Ascending aorta (tissue), 2 donors: ENCODE data around the gene ZNF331. TPM values are rescaled to one million over a fixed set of nuclear protein-coding genes. Genes with fewer than 3 reads are reported as not detected.
A peak's percentile ranks its signal among the peaks of the same experiment; 100 is the strongest.

Experiments
- DNase-seq, 2 donors: peaks; one replicate each; pipeline ENCODE4 v3.0.0-alpha.2; 2019; ENCODE audit warnings: low spot score in 2 of 2
- H3K27ac ChIP-seq, 2 donors: fragments of 200-600 bp; sonication (generic); one replicate each; pipeline ENCODE4 v1.5.1; 2016 to 2017; ENCODE audit warnings: mild to moderate bottlenecking in 1 of 2
- H3K27me3 ChIP-seq: fragments of 200-600 bp; sonication (generic); one replicate; pipeline ENCODE4 v1.5.1; 2017
- H3K36me3 ChIP-seq, 2 donors: fragments of 200-600 bp; sonication (generic); one replicate each; pipeline ENCODE4 v1.5.1; 2016
- H3K4me1 ChIP-seq, 2 donors: fragments of 200-600 bp; sonication (generic); one replicate each; pipeline ENCODE4 v1.5.1; 2016 to 2017; ENCODE audit warnings: mild to moderate bottlenecking in 1 of 2
- H3K4me3 ChIP-seq, 2 donors: fragments of 200-600 bp; sonication (generic); one replicate each; pipeline ENCODE4 v1.5.1; 2016 to 2017; ENCODE audit warnings: mild to moderate bottlenecking in 1 of 2
- H3K9me3 ChIP-seq, 2 donors: fragments of 200-600 bp; sonication (generic); one replicate each; pipeline ENCODE4 v1.5.1; 2016
- intact Hi-C: fragments of 100-400 bp; cut with DNase I; formaldehyde crosslinking; loops from one replicate; pipeline ENCODE4 v1.15.1; 2023
- total RNA-seq: library from RNA; depleted of rRNA; stranded (reverse); fragments of >200 nt; gene quantifications from one replicate; pipeline ENCODE4 v1.1.0, GENCODE V29; 2016
- TF ChIP-seq, protein P1 (sequence below), 3 experiments: fragments of 200-600 bp in 2 of 3; fragments of 450-650 bp in 1 of 3; sonication (generic) in 2 of 3; IDR thresholded peaks; one replicate each; pipeline ENCODE4 v1.5.1; 2016 to 2019; ENCODE audit warnings: antibody characterized with exemption in 3 of 3, mild to moderate bottlenecking in 1 of 3, moderate library complexity in 1 of 3

ZNF331 gene
- total RNA-seq, 1 donor from 2014 or later: 34.5 TPM

DNA sequence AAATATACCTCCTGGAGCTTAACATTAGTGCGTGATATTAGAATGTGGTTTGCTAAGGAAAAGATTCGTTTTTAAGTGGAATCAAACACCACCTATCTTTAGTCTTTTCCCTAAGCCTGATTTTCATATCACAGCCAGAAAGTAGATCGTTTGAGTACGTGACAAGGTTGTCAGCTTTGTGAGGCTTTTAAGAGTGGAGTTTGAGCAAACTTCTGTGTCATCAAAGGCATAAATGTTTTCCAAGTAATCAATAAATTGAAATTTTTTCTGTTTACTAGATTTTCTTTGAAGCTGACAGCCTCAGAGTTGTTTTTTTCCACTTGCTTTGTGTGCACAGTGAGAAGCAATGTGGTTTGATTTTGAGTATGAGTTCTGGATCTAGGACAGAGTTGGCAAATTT lies 6.5 kb upstream of the ZNF331 start:
- Histone ChIP-seq H3K4me3 (no peak overlapping the region), H3K27me3 (no peaks in the 10 kb centered on the region), H3K36me3 (no peaks in the 10 kb centered on the region), H3K9me3 (peaks cover 0 to 4% of the 10 kb centered on the region in 2 donors), H3K4me1 (no peaks in the 10 kb centered on the region), H3K27ac (no peak overlapping the region)
- DNase-seq: no peak
- TF ChIP-seq, protein P1, sequence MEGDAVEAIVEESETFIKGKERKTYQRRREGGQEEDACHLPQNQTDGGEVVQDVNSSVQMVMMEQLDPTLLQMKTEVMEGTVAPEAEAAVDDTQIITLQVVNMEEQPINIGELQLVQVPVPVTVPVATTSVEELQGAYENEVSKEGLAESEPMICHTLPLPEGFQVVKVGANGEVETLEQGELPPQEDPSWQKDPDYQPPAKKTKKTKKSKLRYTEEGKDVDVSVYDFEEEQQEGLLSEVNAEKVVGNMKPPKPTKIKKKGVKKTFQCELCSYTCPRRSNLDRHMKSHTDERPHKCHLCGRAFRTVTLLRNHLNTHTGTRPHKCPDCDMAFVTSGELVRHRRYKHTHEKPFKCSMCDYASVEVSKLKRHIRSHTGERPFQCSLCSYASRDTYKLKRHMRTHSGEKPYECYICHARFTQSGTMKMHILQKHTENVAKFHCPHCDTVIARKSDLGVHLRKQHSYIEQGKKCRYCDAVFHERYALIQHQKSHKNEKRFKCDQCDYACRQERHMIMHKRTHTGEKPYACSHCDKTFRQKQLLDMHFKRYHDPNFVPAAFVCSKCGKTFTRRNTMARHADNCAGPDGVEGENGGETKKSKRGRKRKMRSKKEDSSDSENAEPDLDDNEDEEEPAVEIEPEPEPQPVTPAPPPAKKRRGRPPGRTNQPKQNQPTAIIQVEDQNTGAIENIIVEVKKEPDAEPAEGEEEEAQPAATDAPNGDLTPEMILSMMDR (IDR thresholded peaks at IDR 0.05): no peak
- intact Hi-C loops: no loop called here

DNA sequence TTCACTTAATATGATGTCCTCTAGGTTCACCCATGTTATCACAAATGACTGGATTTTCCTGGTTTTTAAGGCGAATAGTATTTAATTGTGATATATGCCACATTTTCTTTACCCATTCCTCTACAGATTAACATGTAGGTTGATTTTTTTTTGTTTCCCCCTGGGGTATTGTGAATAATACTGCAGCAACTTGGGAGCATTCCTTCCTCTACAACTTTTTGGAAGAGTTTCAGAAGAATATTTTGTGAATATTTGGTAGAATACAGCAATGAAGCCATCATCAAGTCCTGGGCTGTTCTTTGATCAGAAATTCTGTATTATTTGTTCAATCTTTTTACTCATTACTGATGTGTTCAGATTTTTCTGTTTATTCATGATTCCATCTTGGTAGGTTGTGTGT lies 5.6 kb upstream of the ZNF331 start:
- TF ChIP-seq, protein P1 (IDR thresholded peaks at IDR 0.05): no peak
- no peaks in the 10 kb centered on the region for H3K36me3 ChIP-seq
- H3K27ac ChIP-seq: no peak overlapping the region
- H3K9me3 ChIP-seq: no peaks in the 10 kb centered on the region
- no peaks in the 10 kb centered on the region for H3K4me1 ChIP-seq
- intact Hi-C loops: no loop called here
- H3K27me3 ChIP-seq: no peaks in the 10 kb centered on the region
- no peak overlapping the region for H3K4me3 ChIP-seq
- no peak for DNase-seq

DNA sequence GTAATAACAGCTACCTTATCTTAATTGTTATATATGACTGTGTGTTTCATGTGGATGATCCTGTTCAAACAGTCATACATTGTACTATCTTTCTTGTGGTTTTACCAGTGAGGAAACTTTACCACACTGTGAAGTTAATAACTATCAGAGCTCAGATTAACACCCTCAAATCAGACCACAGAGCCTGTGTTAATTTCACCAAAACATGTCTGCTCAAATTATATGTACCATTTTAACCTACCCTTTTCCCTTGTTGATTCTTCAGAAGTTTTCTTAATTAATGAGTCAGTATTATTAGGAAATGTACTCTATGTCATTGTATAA lies 1.8 kb upstream of the ZNF331 start:
- Histone ChIP-seq H3K4me1 (no peaks in the 10 kb centered on the region), H3K27me3 (no peaks in the 10 kb centered on the region), H3K36me3 (peaks cover 0 to 2% of the 10 kb centered on the region in 2 donors), H3K4me3 (no peak overlapping the region), H3K27ac (no peak overlapping the region), H3K9me3 (no peaks in the 10 kb centered on the region)
- DNase-seq: no peak
- TF ChIP-seq, protein P1 (IDR thresholded peaks at IDR 0.05): no peak
- intact Hi-C loops: no loop called here

DNA sequence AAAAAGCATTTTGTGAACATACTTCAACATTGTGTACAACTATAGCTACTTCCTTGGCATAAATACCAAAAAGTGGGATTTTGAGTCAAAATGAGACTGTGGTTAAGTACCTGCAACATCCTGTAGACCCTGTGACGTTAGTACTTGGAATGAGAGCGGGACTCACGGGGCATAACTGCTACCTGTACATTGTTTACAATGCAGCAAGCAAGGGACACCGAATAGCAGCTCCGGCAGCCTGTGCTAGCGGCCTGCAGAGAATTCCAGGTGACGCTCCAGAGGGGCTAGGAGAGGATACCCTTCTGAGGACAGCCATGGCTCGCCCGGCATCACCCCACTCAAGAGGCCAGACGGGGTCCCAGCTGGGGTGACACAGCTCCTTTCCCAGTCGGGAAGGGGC lies 824 bp upstream of the ZNF331 start:
- Histone ChIP-seq H3K4me1 (no peaks in the 10 kb centered on the region), H3K27ac (peak overlapping the region; percentile 86 to 89), H3K27me3 (no peaks in the 10 kb centered on the region), H3K36me3 (peaks cover 0 to 2% of the 10 kb centered on the region in 2 donors), H3K4me3 (peak overlapping the region; percentile 51 to 81), H3K9me3 (no peaks in the 10 kb centered on the region)
- intact Hi-C loops: no loop called here
- DNase-seq: no peak
- TF ChIP-seq, protein P1 (IDR thresholded peaks at IDR 0.05): no peak

DNA sequence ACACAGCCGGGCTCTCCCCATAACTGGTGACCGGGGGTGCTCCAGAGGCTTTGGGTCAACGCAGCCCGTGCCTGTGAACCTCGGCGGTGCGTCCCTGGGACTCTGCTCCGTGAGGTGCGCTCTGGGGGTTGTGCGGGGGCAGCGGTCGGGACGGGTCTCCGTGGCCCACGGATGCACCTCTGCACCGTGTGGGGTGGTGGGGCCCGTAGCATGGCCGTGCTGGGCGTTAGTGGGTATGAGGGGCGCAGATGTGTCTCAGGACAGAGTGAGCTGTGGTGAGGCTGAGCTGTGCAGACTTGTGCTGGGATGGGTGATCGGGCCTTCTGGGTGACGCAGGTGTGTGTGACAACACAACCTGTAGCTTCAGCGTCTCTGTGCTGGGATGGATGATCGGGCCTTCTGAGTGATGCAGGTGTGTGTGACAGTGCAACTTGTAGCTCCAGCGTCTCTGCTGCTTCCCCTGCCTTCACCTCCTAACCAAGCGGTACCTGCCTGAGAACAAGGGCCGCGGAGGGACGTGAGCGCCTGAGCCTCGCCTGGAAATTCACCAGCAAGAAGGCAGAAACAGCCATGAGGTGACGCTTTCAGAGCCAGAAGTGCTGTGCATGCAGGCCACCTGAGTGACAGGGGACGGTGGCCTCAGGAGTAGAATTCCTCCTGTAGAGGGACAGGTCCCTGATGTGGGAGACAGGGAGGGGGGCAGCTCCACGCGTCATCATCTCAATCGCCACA lies 599 bp downstream of the ZNF331 start:
- Histone ChIP-seq H3K36me3 (peaks cover 0 to 2% of the 10 kb centered on the region in 2 donors), H3K9me3 (no peaks in the 10 kb centered on the region), H3K4me3 (peak overlapping the region; percentile 51 to 81), H3K27ac (peak overlapping the region; percentile 86 to 89), H3K4me1 (no peaks in the 10 kb centered on the region), H3K27me3 (no peaks in the 10 kb centered on the region)
- no peak for DNase-seq
- TF ChIP-seq, protein P1 (IDR thresholded peaks at IDR 0.05): no peak
- intact Hi-C loops: loop anchor here (1.0 kb wide), 1 partner anchor 16 kb away; no protein-coding TSS in a partner anchor
